CD4-positive, alpha-beta T cell treated with Interleukin-1 beta for 1 hour (primary cell): ENCODE results near the gene SF1.

Experiments used
- DNase-seq, 2 donors: peaks; one replicate each; pipeline ENCODE4 v3.0.0-alpha.2; 2020 to 2022

Gene SF1

GRCh38 chr11:64784813-64785581 lies 6.7 kb upstream of the SF1 start:
- DNase-seq: no peak

- DNase-seq: no peak
Measured at GRCh38 chr11:64778223-64778472, 194 bp downstream of the SF1 start.

GRCh38 chr11:64777449-64778222 lies 706 bp downstream of the SF1 start:
- peak; percentile 82 to 84 for DNase-seq

GRCh38 chr11:64776875-64777274 lies 1.5 kb downstream of the SF1 start:
- no peak for DNase-seq

GRCh38 chr11:64776425-64776824 lies 1.9 kb downstream of the SF1 start:
- no peak for DNase-seq

GRCh38 chr11:64774144-64774543 lies 4.2 kb downstream of the SF1 start:
- DNase-seq: no peak

GRCh38 chr11:64772303-64773018 lies 5.9 kb downstream of the SF1 start:
- DNase-seq: no peak

GRCh38 chr11:64771861-64772260 lies 6.5 kb downstream of the SF1 start:
- no peak for DNase-seq

- DNase-seq: no peak
Measured at GRCh38 chr11:64770120-64770519, 8.2 kb downstream of the SF1 start.

- no peak for DNase-seq
Measured at GRCh38 chr11:64769283-64769682, 9.1 kb downstream of the SF1 start.

- no peak for DNase-seq
Measured at GRCh38 chr11:64768300-64768694, 10.0 kb downstream of the SF1 start.

GRCh38 chr11:64767344-64768299 lies 10.7 kb downstream of the SF1 start:
- peak; percentile 77 to 85 for DNase-seq

GRCh38 chr11:64766881-64767280 lies 11.5 kb downstream of the SF1 start:
- DNase-seq: no peak

GRCh38 chr11:64765851-64766665 lies 12.3 kb downstream of the SF1 start:
- no peak for DNase-seq

- DNase-seq: no peak
Measured at GRCh38 chr11:64765291-64765850, 13.0 kb downstream of the SF1 start.

GRCh38 chr11:64764753-64765152 lies 13.6 kb downstream of the SF1 start:
- no peak for DNase-seq

GRCh38 chr11:64764040-64764611 lies 14.2 kb downstream of the SF1 start:
- peak; percentile 74 for DNase-seq

GRCh38 chr11:64763526-64764039 lies 14.8 kb downstream of the SF1 start:
- DNase-seq: peak in 1 of 2 donors; percentile 39

- DNase-seq: peak in 1 of 2 donors; percentile 48
Measured at GRCh38 chr11:64762674-64763525, 15.4 kb downstream of the SF1 start.

- DNase-seq: peak; percentile 34 to 36
Measured at GRCh38 chr11:64762277-64762673, 16.1 kb downstream of the SF1 start.
